Parietal lobe (tissue), 2 donors: ENCODE results near the gene FBXW7. TPM values are rescaled to one million over a fixed set of nuclear protein-coding genes. Genes with fewer than 3 reads are reported as not detected.

Source experiments
- small RNA-seq: library from RNA; depleted of rRNA; stranded (forward); fragments of <200 nt; gene quantifications from one replicate; pipeline ENCODE3, GENCODE V24; 2014; ENCODE audit warnings: low replicate concordance
- total RNA-seq: library from RNA; depleted of rRNA; stranded (reverse); fragments of >200 nt; gene quantifications from one replicate; pipeline ENCODE4 v1.2.3, GENCODE V29; 2014

FBXW7 gene
- total RNA-seq: 281 TPM

DNA sequence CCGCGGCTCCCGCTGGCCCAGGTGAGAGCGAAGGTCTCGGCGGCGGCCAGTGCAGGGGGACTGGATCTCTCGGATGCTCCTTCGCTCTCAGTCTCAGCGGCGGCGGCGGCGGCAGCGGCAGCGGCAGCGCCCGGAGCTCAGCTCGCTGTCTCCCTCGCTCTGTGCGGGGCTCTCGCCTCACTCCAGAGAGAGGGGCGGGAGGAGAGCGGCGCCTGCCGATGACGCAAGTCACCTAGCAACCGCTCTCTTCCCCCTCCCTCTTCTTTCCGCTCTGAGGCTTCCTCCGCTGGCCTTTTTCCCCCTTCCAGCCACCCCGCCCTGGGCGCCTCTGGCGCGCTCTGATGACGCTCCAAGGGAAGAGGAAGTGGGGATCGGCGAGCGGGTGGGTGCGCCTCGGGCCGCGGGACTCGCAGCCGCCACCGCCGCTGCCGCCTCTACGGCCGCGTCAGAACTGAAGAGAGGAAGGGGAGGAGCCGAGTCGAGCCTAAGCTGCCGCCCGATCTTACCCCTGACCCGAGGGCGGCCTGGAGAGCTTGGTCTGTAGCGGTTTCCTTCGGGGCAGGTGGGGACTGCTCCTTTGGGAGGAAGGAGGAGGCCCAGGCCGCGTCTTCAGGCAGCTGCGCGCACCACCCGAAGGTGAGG lies at the start of gene FBXW7:
Gene FBXW7, minus strand, starts transcription at position 190 of the 642 bp plus-strand sequence. CDS start 124,289 bp downstream, outside the sequence.

Small RNA genes within 50 kb of the gene (small RNA-seq; reads per million reads assigned to genes)
- gene MIR3140: not detected

Other genes starting within 250 kb of the FBXW7 start
- 0.63 TPM for gene TMEM154, start 143.9 kb upstream of the FBXW7 start, total RNA-seq
- 3.1 TPM for gene TIGD4, start 243.6 kb upstream of the FBXW7 start, total RNA-seq
- gene ARFIP1, start 243.9 kb upstream of the FBXW7 start, total RNA-seq: 44.1 TPM